Endothelial cell (in vitro differentiated cells): ENCODE results near the gene IL1RAPL1. TPM values are rescaled to one million over a fixed set of nuclear protein-coding genes. Genes with fewer than 3 reads are reported as not detected.

Experiments
- DNase-seq: peaks from one replicate; pipeline ENCODE4 v3.0.0; 2021; ENCODE audit warnings: low spot score
- H3K27ac Mint-ChIP-seq: one replicate; pipeline ENCODE4 v1.8.0; 2021; ENCODE audit warnings: mixed read lengths, inconsistent platforms; ENCODE audit not compliant: unreplicated experiment
- H3K27me3 Mint-ChIP-seq: one replicate; pipeline ENCODE4 v1.8.0; 2021; ENCODE audit warnings: mild to moderate bottlenecking, moderate library complexity, mixed read lengths, inconsistent platforms; ENCODE audit not compliant: unreplicated experiment
- H3K36me3 Mint-ChIP-seq: one replicate; pipeline ENCODE4 v1.8.0; 2021; ENCODE audit warnings: mild to moderate bottlenecking, low read depth, mixed read lengths, inconsistent platforms; ENCODE audit not compliant: unreplicated experiment
- H3K4me1 Mint-ChIP-seq: one replicate; pipeline ENCODE4 v1.8.0; 2021; ENCODE audit warnings: mild to moderate bottlenecking, mixed read lengths, inconsistent platforms; ENCODE audit not compliant: unreplicated experiment
- H3K4me3 Mint-ChIP-seq: one replicate; pipeline ENCODE4 v1.8.0; 2021; ENCODE audit warnings: mild to moderate bottlenecking, mixed read lengths, inconsistent platforms; ENCODE audit not compliant: unreplicated experiment
- H3K9me3 Mint-ChIP-seq: one replicate; pipeline ENCODE4 v1.8.0; 2021; ENCODE audit warnings: mixed read lengths, inconsistent platforms; ENCODE audit not compliant: unreplicated experiment
- total RNA-seq: library from RNA; stranded (reverse); fragmentation: NEBNext Ultra II Directional; extraction: Animal tissue kit (Norgen Biotek cat#: 25700); gene quantifications from one replicate; pipeline ENCODE4 v1.2.1, GENCODE V29; 2021; ENCODE audit not compliant: unreplicated experiment
- TF ChIP-seq, protein P1 (sequence below): fragments of 200-600 bp; sonication (generic); IDR thresholded peaks from one replicate; pipeline ENCODE4 v1.5.0; 2021; ENCODE audit warnings: antibody characterized with exemption; ENCODE audit not compliant: unreplicated experiment

IL1RAPL1 gene
- total RNA-seq, 1 donor from 2014 or later, result 0.18 TPM

DNA sequence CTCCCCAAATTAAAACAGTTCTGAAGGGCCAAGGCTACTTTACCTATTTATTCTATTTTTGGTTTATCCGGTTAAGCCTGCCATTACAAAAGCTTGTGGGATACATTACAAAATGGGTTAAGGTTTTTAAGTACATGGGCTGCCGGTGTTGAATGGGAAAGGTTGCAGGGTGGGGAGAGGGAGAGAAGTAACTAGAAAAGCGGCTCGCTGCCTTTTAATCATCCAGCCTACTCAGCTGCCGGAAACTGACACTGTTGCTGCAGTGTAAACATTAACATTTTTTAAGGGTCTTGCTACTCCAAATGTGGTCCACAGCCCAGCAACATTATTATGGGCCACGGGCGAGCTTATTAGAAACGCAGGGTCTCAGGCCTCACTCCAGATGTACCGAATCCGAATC, 1.5 kb upstream of the IL1RAPL1 start:
- H3K27me3 Mint-ChIP-seq, result no peaks in the 10 kb centered on the region
- H3K4me1 Mint-ChIP-seq, result peaks cover 3% of the 10 kb centered on the region
- no peak for DNase-seq
- no peak overlapping the region for H3K4me3 Mint-ChIP-seq
- H3K36me3 Mint-ChIP-seq, result no peaks in the 10 kb centered on the region
- no peak overlapping the region for H3K27ac Mint-ChIP-seq
- no peaks in the 10 kb centered on the region for H3K9me3 Mint-ChIP-seq
- TF ChIP-seq, protein P1, sequence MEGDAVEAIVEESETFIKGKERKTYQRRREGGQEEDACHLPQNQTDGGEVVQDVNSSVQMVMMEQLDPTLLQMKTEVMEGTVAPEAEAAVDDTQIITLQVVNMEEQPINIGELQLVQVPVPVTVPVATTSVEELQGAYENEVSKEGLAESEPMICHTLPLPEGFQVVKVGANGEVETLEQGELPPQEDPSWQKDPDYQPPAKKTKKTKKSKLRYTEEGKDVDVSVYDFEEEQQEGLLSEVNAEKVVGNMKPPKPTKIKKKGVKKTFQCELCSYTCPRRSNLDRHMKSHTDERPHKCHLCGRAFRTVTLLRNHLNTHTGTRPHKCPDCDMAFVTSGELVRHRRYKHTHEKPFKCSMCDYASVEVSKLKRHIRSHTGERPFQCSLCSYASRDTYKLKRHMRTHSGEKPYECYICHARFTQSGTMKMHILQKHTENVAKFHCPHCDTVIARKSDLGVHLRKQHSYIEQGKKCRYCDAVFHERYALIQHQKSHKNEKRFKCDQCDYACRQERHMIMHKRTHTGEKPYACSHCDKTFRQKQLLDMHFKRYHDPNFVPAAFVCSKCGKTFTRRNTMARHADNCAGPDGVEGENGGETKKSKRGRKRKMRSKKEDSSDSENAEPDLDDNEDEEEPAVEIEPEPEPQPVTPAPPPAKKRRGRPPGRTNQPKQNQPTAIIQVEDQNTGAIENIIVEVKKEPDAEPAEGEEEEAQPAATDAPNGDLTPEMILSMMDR, result no peak

DNA sequence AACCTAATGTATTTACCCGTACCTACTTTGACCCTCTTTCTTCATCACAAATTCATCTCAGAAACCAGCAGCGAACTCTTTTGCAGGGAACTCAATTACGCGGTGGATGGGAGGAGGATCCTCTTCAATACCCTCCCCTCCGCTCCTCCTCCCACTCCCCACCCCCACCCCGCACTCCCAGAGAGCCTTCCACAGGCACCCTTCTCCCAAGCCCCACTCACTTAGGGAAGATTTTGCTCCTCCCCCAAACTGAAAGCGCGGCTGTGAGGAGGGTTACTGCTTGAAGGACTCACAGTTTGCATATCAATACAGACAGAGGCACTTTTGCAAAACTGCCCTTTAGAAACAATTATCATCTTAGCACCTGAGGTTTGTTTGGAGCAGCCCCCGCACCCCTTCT, 960 bp upstream of the IL1RAPL1 start:
- H3K27ac Mint-ChIP-seq, result no peak overlapping the region
- no peaks in the 10 kb centered on the region for H3K36me3 Mint-ChIP-seq
- no peaks in the 10 kb centered on the region for H3K27me3 Mint-ChIP-seq
- TF ChIP-seq, protein P1, result no peak
- no peaks in the 10 kb centered on the region for H3K9me3 Mint-ChIP-seq
- H3K4me3 Mint-ChIP-seq, result no peak overlapping the region
- H3K4me1 Mint-ChIP-seq, result peaks cover 3% of the 10 kb centered on the region
- peak; percentile 11 for DNase-seq

DNA sequence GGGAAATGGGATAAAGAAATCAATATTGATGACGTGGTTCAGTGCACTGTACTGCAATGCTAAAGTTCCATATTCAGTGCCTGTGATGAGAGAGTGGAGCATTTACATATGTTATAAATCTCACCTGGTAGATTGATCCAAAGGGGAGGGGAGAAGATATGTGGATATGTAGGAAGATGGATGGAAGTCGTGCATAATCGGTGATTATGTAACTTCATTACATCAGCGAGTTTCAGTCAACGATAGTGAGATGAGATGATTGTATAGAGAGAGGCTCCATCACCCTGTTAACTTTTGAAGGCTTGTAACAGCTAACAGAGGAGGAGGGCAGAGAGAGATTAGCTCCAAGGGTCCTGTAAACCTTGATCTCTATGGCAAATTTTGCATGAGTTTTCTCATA, 1.8 kb downstream of the IL1RAPL1 start:
- peaks cover 3% of the 10 kb centered on the region for H3K4me1 Mint-ChIP-seq
- H3K27me3 Mint-ChIP-seq, result no peaks in the 10 kb centered on the region
- no peak overlapping the region for H3K4me3 Mint-ChIP-seq
- no peaks in the 10 kb centered on the region for H3K36me3 Mint-ChIP-seq
- no peaks in the 10 kb centered on the region for H3K9me3 Mint-ChIP-seq
- H3K27ac Mint-ChIP-seq, result no peak overlapping the region
- DNase-seq, result no peak
- TF ChIP-seq, protein P1, result no peak

DNA sequence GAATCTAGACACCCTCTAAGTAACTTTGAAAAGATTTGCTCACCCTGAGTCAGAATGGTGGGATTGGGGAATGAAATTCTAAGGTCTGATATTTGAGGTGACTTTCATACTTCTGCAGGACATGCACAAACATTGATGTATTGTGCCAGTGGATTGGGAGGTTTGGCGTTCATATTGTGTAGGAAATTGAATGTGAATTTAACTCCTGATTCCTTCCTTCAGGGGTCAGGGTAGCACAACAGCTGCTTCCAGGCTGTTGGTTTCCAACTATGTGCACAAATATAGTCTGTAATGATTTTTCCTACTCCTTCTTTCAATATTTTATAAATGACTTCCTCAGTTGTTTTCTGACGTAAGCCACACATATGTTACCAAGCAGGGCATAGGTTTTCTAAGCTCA, 3.1 kb downstream of the IL1RAPL1 start:
- no peak overlapping the region for H3K27ac Mint-ChIP-seq
- TF ChIP-seq, protein P1, result no peak
- H3K4me3 Mint-ChIP-seq, result no peak overlapping the region
- H3K36me3 Mint-ChIP-seq, result no peaks in the 10 kb centered on the region
- H3K27me3 Mint-ChIP-seq, result no peaks in the 10 kb centered on the region
- no peak for DNase-seq
- H3K4me1 Mint-ChIP-seq, result peaks cover 2% of the 10 kb centered on the region
- no peaks in the 10 kb centered on the region for H3K9me3 Mint-ChIP-seq

DNA sequence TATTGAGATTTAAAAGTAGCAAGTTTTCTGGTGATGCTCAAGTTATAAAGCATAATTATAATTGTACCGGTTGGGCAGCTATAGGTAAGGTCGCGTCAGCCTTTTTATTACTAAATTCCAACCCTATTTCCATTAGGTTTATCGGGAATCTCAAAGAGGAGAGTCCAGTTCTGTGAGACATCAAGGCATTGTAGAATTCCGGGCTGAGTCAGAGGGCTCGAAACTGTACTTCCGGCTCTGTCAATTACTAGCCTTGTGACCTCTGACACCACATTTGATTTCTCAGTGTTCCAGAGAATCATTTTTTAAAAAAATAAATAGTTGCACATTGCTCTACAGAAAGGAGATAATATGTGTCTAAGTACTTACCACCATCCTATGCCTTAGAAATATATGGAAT, 4.3 kb downstream of the IL1RAPL1 start:
- DNase-seq, result no peak
- Mint-ChIP-seq H3K27me3 (no peaks in the 10 kb centered on the region), H3K4me1 (no peaks in the 10 kb centered on the region), H3K27ac (no peak overlapping the region), H3K4me3 (no peak overlapping the region), H3K36me3 (no peaks in the 10 kb centered on the region), H3K9me3 (no peaks in the 10 kb centered on the region)
- TF ChIP-seq, protein P1, result no peak
